22Rv1 (cell line): ENCODE results near the gene ABHD14A.

Experiments
- ZFX ChIP-seq: fragments of 450-650 bp; IDR thresholded peaks from 2 replicates; pipeline ENCODE4 v1.6.1; 2017; ENCODE audit warnings: antibody characterized with exemption, borderline replicate concordance
- TF ChIP-seq, protein P1 (sequence below): fragments of 450-650 bp; IDR thresholded peaks from 2 replicates; pipeline ENCODE4 v1.5.1; 2017; ENCODE audit warnings: mild to moderate bottlenecking

DNA sequence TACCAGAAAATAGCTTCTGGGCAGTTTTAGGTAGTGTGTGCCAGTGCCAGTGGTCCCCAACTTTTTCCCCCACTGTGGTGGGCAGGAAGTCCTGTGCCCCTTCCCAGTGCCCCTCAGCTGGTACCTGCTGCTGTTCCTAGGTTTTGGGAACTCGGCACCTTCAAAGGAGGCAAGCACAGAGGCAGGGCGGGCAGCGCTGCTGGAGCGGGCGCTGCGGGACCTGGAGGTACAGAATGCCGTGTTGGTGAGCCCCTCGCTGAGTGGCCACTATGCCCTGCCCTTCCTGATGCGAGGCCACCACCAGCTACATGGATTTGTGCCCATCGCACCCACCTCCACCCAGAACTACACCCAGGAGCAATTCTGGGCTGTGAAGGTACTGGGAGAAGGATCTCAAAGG is 5.4 kb downstream of the ABHD14A start:
- TF ChIP-seq, protein P1, sequence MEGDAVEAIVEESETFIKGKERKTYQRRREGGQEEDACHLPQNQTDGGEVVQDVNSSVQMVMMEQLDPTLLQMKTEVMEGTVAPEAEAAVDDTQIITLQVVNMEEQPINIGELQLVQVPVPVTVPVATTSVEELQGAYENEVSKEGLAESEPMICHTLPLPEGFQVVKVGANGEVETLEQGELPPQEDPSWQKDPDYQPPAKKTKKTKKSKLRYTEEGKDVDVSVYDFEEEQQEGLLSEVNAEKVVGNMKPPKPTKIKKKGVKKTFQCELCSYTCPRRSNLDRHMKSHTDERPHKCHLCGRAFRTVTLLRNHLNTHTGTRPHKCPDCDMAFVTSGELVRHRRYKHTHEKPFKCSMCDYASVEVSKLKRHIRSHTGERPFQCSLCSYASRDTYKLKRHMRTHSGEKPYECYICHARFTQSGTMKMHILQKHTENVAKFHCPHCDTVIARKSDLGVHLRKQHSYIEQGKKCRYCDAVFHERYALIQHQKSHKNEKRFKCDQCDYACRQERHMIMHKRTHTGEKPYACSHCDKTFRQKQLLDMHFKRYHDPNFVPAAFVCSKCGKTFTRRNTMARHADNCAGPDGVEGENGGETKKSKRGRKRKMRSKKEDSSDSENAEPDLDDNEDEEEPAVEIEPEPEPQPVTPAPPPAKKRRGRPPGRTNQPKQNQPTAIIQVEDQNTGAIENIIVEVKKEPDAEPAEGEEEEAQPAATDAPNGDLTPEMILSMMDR = no peak
- TF ChIP-seq ZFX = no peak
